Erythroblast (primary cell): ENCODE measurements around the gene ARF4.

ENCODE experiments used
- GATA1 ChIP-seq: IDR thresholded peaks from 2 replicates; pipeline ENCODE4 v1.6.1; 2011; ENCODE audit warnings: low read depth, mild to moderate bottlenecking, control low read depth, low read length, moderate library complexity
- POLR2A ChIP-seq: IDR thresholded peaks from 2 replicates; pipeline ENCODE4 v1.6.1; 2011; ENCODE audit warnings: mild to moderate bottlenecking, low read length

- no peak for TF ChIP-seq POLR2A
- TF ChIP-seq GATA1: no peak
These were observed 8.5 kb upstream of the ARF4 start for GRCh38 chr3:57605683-57606082.
